Endothelial cell of umbilical vein (primary cell): ENCODE data around the gene ACVR2B.

ENCODE experiments used
- CTCF ChIP-seq, 2 donors: IDR thresholded peaks; 1 replicate in 1 of 2; 2 replicates in 1 of 2; pipeline ENCODE4 v1.5.1; 2011; ENCODE audit warnings: low read length in 2 of 2, mild to moderate bottlenecking in 2 of 2, moderate library complexity in 2 of 2, control low read depth in 1 of 2, inconsistent platforms in 1 of 2, low read depth in 1 of 2; ENCODE audit not compliant: insufficient read depth in 1 of 2; ENCODE audit errors: extremely low read depth in 1 of 2
- EZH2 ChIP-seq: IDR thresholded peaks from 2 replicates; pipeline ENCODE4 v1.6.1; 2012; ENCODE audit warnings: borderline replicate concordance, low read depth, mild to moderate bottlenecking, moderate library complexity, low read length, inconsistent platforms; ENCODE audit not compliant: severe bottlenecking
- GATA2 ChIP-seq: IDR thresholded peaks from 2 replicates; pipeline ENCODE4 v1.7.0; 2011; ENCODE audit warnings: low read depth, mild to moderate bottlenecking, moderate library complexity, mixed read lengths, low read length; ENCODE audit not compliant: insufficient read length, insufficient read depth
- JUN ChIP-seq: IDR thresholded peaks from 2 replicates; pipeline ENCODE4 v1.6.1; 2011; ENCODE audit warnings: borderline replicate concordance, low read depth; ENCODE audit not compliant: insufficient read length, insufficient read depth
- POLR2A ChIP-seq: IDR thresholded peaks from 2 replicates; pipeline ENCODE4 v1.6.1; 2012; ENCODE audit warnings: low read depth, mild to moderate bottlenecking, control low read depth, low read length

GRCh38 chr3:38472342-38472741 lies 18.7 kb downstream of the ACVR2B start:
- TF ChIP-seq CTCF (IDR thresholded peaks at IDR 0.05; ENCODE audit: extremely low read depth in 1 of 2, insufficient read depth in 1 of 2, low read depth in 1 of 2, low read length in 2 of 2), result no peak
- TF ChIP-seq EZH2, result no peak
- no peak for TF ChIP-seq POLR2A
- TF ChIP-seq GATA2, result no peak
- TF ChIP-seq JUN, result no peak
